HG03457 (cell line): ENCODE measurements around the gene KRTAP10-5.
"Not testable (repeated sequence)": the region's sequence is repeated elsewhere in the genome, so short reads cannot be mapped to it uniquely, and the experiment has no call there.

Experiments used
- ATAC-seq: cut with Tn5 transposase; IDR thresholded peaks from one replicate; pipeline ENCODE4 v1.9.1; 2021; ENCODE audit warnings: moderate number of reproducible peaks; ENCODE audit not compliant: unreplicated experiment

Gene KRTAP10-5

DNA sequence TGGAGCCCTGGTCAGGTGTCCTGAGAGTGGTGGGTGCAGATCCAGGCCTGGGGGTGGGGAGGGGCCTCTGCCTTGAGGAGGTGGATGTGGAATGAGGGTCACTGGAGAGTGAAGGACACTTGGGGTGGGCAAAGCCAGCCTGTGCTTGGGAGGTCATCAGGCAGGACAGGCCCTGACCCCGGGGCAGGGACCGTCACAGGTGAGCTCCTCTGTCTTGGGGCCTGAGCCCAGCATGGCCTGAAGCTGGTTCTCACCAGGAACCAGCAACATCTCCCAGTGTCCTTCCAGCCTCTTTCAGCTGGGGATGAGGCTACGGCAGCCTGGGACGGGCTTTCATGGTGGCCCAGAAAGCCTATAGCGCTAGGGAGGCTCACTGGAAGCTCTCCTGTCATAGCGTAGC, 28.3 kb downstream of the KRTAP10-5 start:
- ATAC-seq, result no peak

DNA sequence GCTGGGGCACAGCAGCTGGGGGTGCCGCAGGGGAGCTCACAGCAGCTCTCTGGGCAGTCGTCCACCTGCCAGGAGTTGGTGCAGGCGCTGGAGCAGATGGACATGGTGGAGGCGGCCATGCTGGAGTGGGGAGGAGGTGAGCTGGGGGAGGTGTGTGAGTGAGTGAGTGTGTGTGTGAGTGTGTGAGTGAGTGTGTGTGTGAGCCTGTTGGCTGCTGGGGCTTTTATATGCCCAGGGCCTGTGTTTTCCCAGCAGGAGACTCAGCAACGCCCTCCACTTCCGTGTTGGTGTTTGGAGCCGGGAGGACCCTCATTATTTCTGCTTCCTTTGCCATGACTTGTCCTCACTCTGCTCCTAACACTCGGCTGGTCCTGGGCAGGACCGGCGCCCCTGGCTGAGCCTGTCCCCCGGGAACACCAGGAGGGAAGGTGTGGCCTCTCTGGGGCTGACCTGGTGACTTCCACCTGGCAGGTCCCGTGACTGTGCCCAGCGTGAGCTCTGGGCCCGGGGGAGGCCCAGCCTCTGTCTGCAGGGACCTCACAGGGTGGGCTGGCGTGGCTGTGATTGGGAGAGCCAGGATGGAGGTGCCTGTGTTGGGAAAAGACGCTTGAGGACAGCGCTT, 29.0 kb downstream of the KRTAP10-5 start, which contains the start of gene KRTAP10-2:
KRTAP10-2 (minus strand) TSS at position 166 of the 622 bp plus-strand sequence; CDS start at position 119, 47 bp downstream.
- ATAC-seq, result no peak

DNA sequence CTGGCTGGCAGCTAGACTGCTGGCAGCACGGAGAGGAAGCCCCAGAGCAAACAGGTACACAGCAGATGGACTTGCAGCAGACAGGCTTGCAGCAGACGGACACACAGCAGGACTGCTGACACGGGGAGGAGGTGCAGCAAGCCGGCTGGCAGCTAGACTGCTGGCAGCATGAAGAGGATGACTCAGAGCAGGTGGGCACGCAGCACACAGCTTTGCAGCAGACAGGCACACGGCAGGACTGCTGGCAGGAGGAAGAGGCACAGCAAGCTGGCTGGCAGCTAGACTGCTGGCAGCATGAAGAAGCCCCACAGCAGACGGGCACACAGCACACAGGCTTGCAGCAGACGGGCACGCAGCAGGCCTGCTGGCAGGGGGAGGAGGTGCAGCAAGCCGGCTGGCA, 29.6 kb downstream of the KRTAP10-5 start:
- ATAC-seq, result no peak

DNA sequence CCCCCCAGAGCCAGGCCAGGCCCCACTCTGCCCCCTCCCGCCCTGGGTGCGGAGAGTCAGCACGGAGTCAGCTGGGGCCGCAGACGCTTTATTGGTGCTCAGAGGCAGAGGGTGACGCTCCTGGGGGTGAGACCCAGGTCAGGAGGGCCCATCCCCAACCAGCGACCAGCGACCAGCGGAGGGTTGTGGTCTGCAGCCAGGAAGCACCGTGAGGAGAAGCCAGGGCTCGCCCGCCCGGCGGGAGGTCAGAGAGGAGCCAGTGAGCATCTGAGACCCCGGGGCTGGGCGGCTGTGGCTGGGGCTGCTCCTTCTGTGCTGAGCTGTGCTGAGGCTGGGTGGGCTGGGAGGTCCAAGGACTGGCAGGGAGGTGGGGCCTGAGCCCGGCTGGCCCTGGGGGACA, 30.1 kb downstream of the KRTAP10-5 start:
- not testable (repeated sequence) for ATAC-seq

DNA sequence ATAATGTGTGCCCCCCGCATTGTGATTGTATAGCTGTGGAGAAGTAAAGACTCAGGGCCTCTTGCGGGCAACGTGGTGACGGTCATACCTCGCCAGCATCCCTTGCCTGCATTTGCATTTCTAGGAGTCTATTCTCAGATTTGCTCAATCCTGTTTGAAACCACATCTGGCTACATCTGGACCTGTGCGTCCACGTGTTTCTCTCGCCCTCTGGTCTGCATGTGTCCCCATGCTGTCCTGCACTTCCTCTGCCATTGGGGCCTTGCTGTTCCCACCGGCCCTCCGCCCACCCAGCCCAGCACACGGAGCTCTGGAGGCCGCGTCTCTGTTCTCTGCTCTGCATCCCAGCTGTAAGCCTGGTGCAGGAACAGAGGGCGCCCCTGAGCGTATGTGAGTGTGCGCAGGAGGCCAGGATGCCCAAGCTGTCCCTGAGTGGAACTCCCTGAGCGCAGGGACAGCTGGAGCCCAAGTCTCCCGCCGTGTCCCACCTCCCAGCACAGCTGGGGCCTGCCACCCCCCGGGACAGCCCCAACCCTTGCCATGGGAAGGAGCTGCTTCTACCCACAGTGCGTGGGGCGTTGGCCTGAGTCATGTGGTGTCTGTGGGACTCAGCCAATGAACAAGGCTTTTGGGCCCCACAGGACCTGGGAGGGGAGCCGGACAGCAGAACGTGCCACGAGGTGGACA, 30.7 kb downstream of the KRTAP10-5 start:
- ATAC-seq, result no peak

DNA sequence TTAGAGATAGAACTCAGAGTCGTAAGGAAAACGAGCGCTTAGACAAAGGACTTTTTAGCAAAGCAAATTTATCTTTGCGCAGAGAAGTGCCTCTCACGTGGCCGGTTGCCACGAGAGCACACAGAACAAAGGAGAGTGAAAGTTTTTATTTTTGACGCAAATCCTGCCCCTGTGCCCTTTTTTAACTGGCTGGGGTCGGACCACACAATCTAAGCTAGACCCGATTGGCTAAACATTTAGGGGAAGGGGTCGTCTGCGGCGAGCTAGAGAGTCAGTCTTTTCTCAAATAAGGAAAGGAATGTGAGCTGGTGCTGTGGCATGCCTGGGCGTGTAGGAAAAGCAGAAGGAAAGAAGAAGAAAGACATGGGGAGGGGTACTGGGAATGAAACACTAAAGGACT, 31.5 kb downstream of the KRTAP10-5 start:
- no peak for ATAC-seq

DNA sequence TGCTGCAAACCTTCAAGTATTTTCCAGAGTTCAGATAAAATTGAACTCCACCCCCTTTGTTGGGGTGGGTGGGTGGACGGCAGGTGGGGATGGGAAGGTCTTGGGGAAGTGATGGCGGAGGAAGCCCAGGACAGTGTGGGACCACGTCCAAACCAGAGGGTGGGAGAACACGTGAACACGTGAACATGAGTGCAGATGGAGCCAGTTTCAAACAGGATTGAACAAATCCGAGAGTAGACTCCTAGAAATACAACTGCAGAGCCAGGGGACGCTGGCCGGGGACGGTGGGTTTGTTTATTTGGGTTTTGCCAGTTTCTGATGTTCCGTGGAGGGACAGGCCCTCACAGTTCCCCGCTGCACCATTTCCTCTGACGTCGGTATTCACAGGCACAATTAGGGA, 32.0 kb downstream of the KRTAP10-5 start:
- ATAC-seq, result no peak

DNA sequence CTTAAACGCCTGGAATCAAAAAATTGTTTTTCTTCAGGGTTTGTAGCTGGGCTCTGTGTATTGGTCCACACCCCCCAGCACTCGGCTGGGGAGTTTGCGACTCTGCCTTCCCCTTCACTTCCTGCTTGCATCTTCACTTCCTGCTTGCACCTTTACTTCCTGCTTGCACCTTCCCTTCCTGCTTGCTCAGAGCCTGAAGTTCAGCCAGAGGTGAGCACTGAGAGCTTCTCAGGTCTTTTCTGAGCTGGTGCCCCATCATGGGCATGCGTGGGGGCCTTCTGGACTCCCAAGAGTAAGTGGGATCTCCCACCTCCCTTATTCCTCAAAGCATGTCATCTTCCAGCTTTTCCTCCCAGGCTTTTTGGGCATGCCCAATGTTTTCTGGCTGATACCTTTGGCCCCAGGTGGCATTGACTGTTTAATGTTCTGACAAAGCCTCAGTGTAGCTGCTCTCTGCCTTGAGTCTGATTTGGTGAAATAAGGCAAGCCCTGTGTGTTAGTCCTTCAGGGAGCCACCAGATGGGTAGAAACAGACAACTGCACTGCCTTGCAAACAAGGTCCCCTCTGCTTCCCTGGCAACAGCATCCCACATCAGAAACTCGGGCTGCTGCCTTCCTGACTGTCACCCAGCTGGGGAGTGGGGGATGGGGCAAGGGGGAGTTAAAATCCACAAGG, 32.6 kb downstream of the KRTAP10-5 start:
- no peak for ATAC-seq

DNA sequence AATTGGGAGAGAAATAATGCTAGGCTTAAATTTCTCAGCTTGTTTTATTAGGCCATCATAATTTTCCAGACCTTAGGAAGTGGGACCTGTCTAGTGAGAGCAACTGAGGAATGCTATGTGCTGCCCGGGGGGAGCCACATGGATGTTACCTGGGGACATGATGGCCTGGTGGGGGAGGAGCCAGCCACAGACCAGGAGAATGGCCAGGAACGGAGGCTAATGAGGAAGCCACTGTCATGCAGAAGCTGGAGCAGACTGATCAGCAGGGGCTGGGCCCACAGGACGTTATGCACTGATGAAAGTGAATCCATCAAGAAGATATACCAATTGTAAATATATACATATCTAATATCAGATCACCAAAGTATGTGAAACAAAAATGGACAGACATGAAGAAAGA, 35.8 kb downstream of the KRTAP10-5 start:
- no peak for ATAC-seq

DNA sequence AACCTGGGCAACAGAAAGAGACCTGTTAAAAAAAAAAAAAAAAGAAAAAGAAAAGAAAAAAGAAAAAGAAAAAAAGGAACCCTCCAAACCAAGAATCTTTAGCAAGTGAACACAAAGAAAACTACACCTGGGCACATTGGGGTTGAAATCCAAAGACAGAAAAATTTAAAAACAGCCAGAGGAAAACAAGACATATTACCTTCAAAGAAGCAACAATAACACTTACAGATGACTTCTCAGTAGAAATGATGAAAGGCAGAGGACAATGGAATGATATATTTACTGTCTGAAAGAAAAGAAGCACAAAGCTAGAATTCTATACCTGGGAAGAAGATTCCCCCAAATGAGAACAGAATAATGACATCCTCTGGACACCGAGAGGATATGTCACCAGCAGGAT, 37.7 kb downstream of the KRTAP10-5 start:
- no peak for ATAC-seq

DNA sequence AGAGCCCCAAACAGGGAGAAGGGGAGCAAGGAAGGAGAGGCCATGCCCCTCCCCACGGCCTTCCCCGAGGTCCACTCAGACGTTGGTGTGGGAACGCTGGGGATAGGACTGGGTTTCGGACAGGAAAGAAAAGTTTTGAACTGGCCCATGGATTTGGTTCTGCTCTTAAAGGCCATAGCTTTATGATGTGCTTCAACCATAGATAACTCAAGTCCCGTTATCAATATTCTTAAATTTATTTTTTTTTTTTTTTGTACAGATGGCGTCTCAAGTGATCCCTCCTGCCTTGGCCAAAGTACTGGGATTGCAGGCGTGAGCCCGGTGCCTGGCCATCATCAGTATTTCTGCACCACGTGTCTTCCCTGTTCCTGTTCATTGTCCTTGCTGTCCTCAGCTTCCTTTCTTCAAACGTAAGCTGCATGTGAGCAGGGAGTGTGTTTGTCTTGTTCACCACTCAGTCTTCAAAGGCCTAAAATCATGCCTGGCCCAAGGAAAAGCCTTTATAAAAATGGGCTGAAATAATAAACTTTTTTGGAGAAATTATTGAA, 39.6 kb downstream of the KRTAP10-5 start:
- ATAC-seq, result no peak

DNA sequence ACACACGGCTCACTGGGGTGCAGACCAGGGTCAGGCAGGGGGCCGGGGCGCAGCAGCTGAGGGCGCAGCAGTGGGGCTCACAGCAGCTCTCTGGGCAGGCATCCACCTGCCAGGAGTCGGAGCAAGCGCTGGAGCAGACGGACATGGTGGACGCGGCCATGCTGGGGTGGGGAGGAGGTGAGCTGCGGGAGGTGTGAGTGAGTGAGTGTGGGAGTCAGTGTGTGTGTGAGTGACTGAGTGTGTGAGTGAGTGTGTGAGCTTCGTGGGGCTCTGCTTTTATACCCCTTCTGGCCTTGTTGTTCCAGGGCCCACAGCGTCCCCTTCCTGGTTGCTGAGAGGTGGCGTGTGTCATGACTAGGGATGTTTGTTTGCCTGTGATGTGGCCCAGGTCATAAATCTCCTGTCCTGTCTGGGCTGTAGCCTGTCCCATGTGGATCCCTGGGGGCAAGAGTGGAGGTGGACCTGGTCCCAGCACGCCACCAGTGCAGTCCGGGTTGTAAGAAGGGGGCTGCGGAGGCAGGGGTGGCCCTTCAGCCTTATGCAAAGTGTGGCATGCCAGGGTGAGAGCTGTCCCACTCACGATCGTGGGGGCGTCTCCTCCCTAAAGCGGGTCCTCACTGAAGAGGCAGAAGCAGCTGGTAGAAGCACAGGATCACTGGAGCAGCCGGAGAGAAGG, 40.3 kb downstream of the KRTAP10-5 start, which contains the start of gene KRTAP10-1:
KRTAP10-1 (minus strand) TSS at position 205 of the 676 bp plus-strand sequence; CDS start at position 160, 45 bp downstream.
- no peak for ATAC-seq

DNA sequence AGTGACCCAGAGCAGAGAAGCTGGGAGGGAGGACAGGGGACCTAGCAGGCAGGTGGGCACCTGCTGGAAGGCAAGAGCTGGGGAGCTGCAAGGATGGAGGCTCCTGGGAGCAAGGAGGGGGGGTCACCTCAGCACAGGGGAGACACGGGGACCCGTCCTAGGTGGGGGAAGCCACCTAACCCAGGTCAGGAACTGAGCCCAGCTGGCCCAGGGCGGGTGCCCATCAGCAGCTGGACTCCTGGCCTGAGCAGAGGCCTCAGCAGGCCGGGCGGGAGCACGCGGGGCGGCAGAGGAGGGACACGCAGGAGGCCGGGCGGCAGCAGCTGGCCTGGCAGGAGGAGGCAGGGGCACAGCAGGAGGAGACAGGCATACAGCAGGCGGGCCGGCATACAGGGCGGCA, 41.4 kb downstream of the KRTAP10-5 start:
- ATAC-seq, result no peak

DNA sequence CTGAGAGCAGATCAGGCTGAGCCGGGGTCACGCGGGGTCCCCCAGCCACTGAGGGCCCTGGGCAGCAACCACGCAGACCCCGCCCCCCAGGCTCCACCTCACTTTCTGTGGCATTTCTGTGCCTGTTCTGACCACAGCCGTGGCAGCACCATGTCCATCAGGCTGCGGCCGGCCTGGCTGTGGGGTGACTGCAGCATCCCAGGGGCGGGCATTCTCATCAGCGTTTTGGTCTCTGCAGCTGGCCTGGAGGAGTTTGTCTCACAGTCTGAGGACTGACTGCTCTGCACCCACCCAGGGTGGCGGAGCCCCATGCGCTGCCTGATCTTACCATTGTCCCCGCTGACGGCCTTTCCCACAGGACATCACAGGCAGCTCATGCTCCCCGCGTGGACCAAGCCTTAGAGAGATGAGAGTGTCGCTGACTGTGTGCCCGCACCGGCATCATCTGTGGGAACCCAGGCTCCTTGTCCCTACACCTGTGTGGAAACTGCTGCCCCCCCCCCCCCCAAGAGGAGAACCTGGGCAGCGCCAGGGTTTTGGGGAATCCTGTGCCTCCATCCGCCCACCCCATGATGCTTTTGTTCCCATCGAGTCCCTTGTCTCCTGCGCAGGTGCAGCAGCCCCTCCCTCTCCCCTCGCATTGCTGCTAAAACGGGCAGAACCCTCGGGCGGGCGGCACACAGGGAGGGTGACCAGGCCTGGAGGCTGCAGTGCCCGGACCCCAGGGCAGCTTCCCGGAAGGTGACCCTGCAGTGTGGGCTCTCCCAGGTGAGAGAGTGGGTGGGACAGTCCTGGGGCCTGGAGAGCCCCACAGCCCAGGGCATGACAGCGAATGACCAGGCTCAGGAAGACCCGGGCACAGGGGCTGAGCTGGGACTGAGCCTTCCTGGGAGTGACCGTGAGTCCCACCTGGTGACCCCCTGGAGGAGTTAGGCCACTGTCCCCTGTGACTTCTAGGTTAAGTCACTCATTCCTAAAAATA, 42.2 kb downstream of the KRTAP10-5 start:
- ATAC-seq, result no peak

DNA sequence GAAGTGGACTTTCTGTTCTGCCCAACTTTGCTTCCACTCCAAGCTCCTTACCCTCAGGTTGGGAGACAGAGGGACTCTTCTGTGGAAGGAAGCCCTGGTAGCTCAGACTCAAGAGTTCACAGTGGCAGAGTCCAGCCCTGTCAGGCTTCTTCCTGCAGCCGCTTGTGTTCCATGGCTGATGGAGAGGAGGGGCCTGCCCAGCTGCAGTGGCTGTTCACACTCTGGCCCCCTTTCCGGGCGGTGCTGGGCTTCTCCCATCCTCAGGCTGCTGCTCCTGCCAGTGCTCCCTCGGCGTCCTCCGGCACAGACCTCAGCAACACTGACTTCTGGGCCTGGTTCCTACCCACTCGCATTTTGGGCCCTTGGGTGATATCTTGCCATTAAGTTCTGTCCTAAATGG, 44.4 kb downstream of the KRTAP10-5 start:
- no peak for ATAC-seq

DNA sequence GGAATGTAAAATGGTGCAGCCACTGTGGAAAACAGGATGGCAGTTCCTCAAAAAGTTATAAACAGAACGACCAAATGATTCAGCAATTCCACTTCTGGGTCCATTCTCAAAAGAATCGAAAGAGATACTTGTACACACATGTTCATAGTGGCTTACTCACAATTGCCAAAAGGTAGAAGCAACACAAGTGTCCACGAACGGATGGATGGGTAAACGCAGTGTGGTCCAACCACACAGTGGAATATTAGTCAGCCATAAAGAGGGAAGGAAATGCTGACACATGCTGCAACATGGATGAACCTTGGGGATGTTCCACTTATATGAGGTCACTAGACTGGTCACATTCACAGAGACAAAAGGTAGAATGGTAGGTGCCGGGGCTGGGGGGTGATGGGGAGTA, 45.7 kb downstream of the KRTAP10-5 start:
- no peak for ATAC-seq

DNA sequence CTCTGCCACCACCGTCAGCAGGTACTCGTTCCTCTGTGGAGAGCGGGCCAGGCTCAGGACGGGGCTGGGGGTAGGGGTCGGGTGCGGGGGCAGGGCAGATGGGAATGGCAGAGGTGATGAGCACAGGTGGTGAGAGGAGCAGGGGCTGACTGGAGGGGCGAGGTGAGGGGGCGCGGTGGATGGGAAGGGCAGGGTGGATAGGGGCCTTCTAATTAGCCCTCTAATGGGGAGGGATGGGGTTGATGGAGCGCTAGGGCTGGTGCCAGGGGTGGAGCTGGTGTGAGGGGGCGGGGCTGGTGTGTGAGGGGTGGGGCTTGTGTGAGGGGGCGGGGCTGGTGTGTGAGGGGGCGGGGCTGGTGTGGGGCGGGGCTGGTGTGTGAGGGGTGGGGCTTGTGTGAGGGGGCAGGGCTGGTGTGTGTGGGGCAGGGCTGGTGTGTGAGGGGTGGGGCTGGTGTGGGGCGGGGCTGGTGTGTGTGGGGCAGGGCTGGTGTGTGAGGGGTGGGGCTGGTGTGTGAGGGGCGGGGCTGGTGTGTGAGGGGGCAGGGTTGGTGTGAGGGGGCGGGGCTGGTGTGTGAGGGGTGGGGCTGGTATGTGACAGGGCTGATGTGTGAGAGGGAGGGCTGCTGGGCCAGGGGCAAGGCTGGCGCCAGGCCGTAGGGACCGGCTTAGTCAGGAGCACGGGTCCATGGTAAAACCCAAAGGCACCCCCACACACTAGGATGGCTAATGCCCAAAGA, 46.3 kb downstream of the KRTAP10-5 start:
- no peak for ATAC-seq

DNA sequence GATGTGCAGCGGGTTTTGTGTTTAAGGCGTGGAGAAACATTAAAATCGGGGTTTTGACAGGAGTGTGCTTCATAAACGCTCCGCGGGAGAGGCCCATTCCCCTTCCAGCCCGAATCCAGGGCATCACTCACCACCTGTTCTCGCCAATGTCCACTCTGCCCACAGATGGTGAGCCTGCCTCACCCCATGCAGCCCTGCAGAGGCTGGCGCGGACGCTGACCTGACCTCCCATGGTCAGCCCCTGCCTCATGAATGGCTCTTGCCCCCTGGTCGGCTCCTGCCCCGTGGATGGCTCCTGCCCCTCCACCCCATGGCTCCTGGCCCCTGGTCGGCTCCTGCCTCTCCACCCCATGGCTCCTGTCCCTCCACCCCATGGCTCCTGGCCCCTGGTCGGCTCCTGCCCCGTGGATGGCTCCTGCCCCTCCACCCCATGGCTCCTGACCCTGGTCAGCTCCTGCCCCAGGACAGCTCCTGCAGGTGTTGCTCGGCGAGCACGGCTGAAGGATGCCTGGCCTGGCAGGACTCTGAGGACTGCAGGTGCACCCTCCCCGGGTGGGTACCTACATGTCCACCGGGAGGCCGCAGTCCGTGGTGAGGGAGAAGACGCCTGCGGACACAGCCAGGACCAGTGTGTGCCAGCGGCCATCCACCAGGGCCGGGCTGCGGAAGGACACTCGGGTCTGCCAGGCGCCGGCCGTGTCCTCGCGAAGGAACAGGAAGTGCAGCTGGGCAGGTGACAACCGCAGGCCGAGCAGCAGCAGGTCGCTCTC, 47.1 kb downstream of the KRTAP10-5 start:
- ATAC-seq, result no peak

DNA sequence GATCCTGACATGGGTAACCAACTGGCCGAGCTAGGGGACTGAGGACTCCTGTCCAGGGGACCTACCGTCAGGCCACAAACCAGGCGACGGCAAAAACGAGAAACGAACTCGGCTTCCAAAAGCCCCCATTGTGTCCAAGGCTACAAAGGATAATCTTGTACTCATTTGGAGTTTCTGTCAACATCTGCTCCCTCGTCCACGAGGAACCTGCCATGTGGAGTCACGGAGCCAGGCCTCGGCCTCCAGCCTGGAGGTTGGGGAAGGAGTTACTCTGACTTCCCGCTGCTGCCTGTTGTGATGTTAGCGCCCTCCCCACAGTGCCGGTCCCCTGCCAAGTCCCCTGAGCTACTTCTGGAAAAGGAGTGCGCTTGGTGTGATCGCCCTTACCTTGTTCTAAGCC, 47.7 kb downstream of the KRTAP10-5 start:
- no peak for ATAC-seq
